Mucosa of descending colon (tissue), 3 donors: Measurements from ENCODE around the gene EMC6. TPM values are rescaled to one million over a fixed set of nuclear protein-coding genes. Genes with fewer than 3 reads are reported as not detected.

Source experiments
- ATAC-seq: fragments of 200-7000 bp; cut with Tn5 transposase; one replicate; pipeline ENCODE4 v1.9.1; 2020; ENCODE audit warnings: mild to moderate bottlenecking, moderate library complexity
- DNase-seq, 3 donors: peaks; one replicate each; pipeline ENCODE4 v3.0.0-alpha.2; 2020
- H3K36me3 ChIP-seq: fragments of 200-600 bp; one replicate; pipeline ENCODE4 v1.8.0; 2021; ENCODE audit warnings: low read depth, mild to moderate bottlenecking
- H3K4me1 ChIP-seq: fragments of 200-600 bp; one replicate; pipeline ENCODE4 v1.8.0; 2021; ENCODE audit warnings: low read depth, mild to moderate bottlenecking
- H3K4me3 ChIP-seq: fragments of 200-600 bp; one replicate; pipeline ENCODE4 v1.8.0; 2021; ENCODE audit warnings: mild to moderate bottlenecking
- H3K9me3 ChIP-seq: fragments of 200-600 bp; one replicate; pipeline ENCODE4 v1.8.0; 2021; ENCODE audit warnings: mild to moderate bottlenecking
- CTCF ChIP-seq: fragments of 200-600 bp; IDR thresholded peaks from one replicate; pipeline ENCODE4 v1.8.0; 2022; ENCODE audit warnings: antibody characterized with exemption, mild to moderate bottlenecking
- intact Hi-C, 2 donors: fragments of 100-400 bp; cut with DNase I in 1 of 2; cut with micrococcal nuclease in 1 of 2; formaldehyde crosslinking; loops; one replicate each; pipeline versions ENCODE4 v1.11.0 to v1.11.1; 2022; cut with DNase I, micrococcal nuclease
- total RNA-seq, 3 donors: library from RNA; stranded (reverse); fragmentation: NEBNext Ultra II Directional in 2 of 3; extraction: Animal tissue kit (Norgen Biotek cat#: 25700) in 2 of 3; gene quantifications; one replicate each; pipeline versions ENCODE4 v1.2.1 to v1.2.4, GENCODE V29; 2021 to 2023
- donor health status: DM: no; HTN: no; CAD: no; lungs with moderate emphysema.
- donor health status: DM: no; HTN: no; CAD: no.
- donor health status: DM: no; HTN: yes; CAD: no.

Gene EMC6
- total RNA-seq, 3 donors from 2014 or later, result 29.3 to 41.3 (median 32.8) TPM

GRCh38 chr17:3719265-3719664, 50.7 kb downstream of the EMC6 start:
- intact Hi-C loops, result no loop called here
- Histone ChIP-seq H3K4me3 (no peak overlapping the region), H3K36me3 (peaks cover 4% of the 10 kb centered on the region), H3K4me1 (peaks cover 14% of the 10 kb centered on the region), H3K9me3 (no peaks in the 10 kb centered on the region)
- TF ChIP-seq CTCF, result no peak
- DNase-seq (no peak), ATAC-seq (no peak)

Other genes starting within 250 kb of the EMC6 start
- gene OR1E2, start 235.0 kb upstream of the EMC6 start, total RNA-seq, result not detected
- gene SPATA22, start 197.0 kb upstream of the EMC6 start, total RNA-seq, result 1 to 10 TPM in 1 of 3 donors, not detected in 2; 1.1 TPM
- gene ASPA, start 192.8 kb upstream of the EMC6 start, total RNA-seq, result 1 to 10 TPM; 3.5 to 6.6 (median 3.7) TPM
- 10 to 100 TPM in 1 of 3 donors, 1 to 10 TPM in 2; 7.7 to 17.8 (median 8.6) TPM for gene TRPV3, start 111.0 kb upstream of the EMC6 start, total RNA-seq
- 10 to 100 TPM in 1 of 3 donors, 1 to 10 TPM in 2; 7.4 to 14.5 (median 7.8) TPM for gene TRPV1, start 59.4 kb upstream of the EMC6 start, total RNA-seq
- gene SHPK, start 32.6 kb upstream of the EMC6 start, total RNA-seq, result 10 to 100 TPM; 13.9 to 27.8 (median 19.0) TPM
- 10 to 100 TPM in 2 of 3 donors, 1 to 10 TPM in 1; 9.6 to 13.4 (median 13.1) TPM for gene CTNS, start 32.1 kb upstream of the EMC6 start, total RNA-seq
- 100 to 1,000 TPM; 162 to 297 (median 197) TPM for gene TAX1BP3, start 234 bp upstream of the EMC6 start, total RNA-seq
- 1 to 10 TPM in 2 of 3 donors, under 1 TPM in 1; 0.73 to 2.6 (median 2.2) TPM for gene P2RX5, start 27.3 kb downstream of the EMC6 start, total RNA-seq
- gene HASPIN, start 55.1 kb downstream of the EMC6 start, total RNA-seq, result 1 to 10 TPM in 2 of 3 donors, under 1 TPM in 1; 0.70 to 3.6 (median 1.1) TPM
- 10 to 100 TPM; 17.2 to 24.1 (median 17.6) TPM for gene ITGAE, start 132.4 kb downstream of the EMC6 start, total RNA-seq
- gene NCBP3, start 177.4 kb downstream of the EMC6 start, total RNA-seq, result 10 to 100 TPM; 39.4 to 50.5 (median 44.7) TPM
- 10 to 100 TPM in 1 of 3 donors, 1 to 10 TPM in 2; 4.8 to 11.6 (median 6.2) TPM for gene CAMKK1, start 224.2 kb downstream of the EMC6 start, total RNA-seq
- 1 to 10 TPM; 2.5 to 4.9 (median 3.5) TPM for gene P2RX1, start 247.7 kb downstream of the EMC6 start, total RNA-seq